ENCODE data around the gene RAD51C. TPM values are rescaled to one million over a fixed set of nuclear protein-coding genes. Genes with fewer than 3 reads are reported as not detected.

Gene RAD51C
- total RNA-seq, 4 donors from 2014 or later = 7.9 to 18.4 (median 15.0) TPM

- 85 to 89% methylated on average over 4 of the region's 4 CpGs for WGBS, 2 donors
- H3K4me3 ChIP-seq (ENCODE audit: low read depth, poor library complexity, severe bottlenecking) = no peak overlapping the region
- DNase-seq (ENCODE audit: low spot score in 2 of 2) = no peak
- intact Hi-C loops (cut with DNase I; ENCODE audit: low total_unique reads) = no loop called here
- TF ChIP-seq CTCF (IDR thresholded peaks at IDR 0.05) (no peak), POLR2A (IDR thresholded peaks at IDR 0.05) (no peak)
These were observed 31.8 kb upstream of the RAD51C start for GRCh38 chr17:58660621-58661020.

GRCh38 chr17:58661499-58661898 lies 30.9 kb upstream of the RAD51C start:
- TF ChIP-seq CTCF (IDR thresholded peaks at IDR 0.05) (no peak), POLR2A (IDR thresholded peaks at IDR 0.05) (no peak)
- intact Hi-C loops (cut with DNase I; ENCODE audit: low total_unique reads) = no loop called here
- no peak overlapping the region for H3K4me3 ChIP-seq (ENCODE audit: low read depth, poor library complexity, severe bottlenecking)
- DNase-seq (ENCODE audit: low spot score in 2 of 2) = no peak
- WGBS, 2 donors = 95 to 97% methylated on average over 26 of the region's 26 CpGs

- intact Hi-C loops (cut with DNase I; ENCODE audit: low total_unique reads) = no loop called here
- TF ChIP-seq CTCF (IDR thresholded peaks at IDR 0.05) (no peak), POLR2A (IDR thresholded peaks at IDR 0.05) (no peak)
- no peak for DNase-seq (ENCODE audit: low spot score in 2 of 2)
- 78 to 92% methylated on average over 2 of the region's 2 CpGs for WGBS, 2 donors
- H3K4me3 ChIP-seq (ENCODE audit: low read depth, poor library complexity, severe bottlenecking) = no peak overlapping the region
These were observed 28.1 kb upstream of the RAD51C start for GRCh38 chr17:58664302-58664701.

GRCh38 chr17:58665946-58666857 lies 26.2 kb upstream of the RAD51C start:
- WGBS, 2 donors = 89 to 92% methylated on average over 25 of the region's 25 CpGs
- TF ChIP-seq CTCF (IDR thresholded peaks at IDR 0.05) (no peak), POLR2A (IDR thresholded peaks at IDR 0.05) (no peak)
- intact Hi-C loops (cut with DNase I; ENCODE audit: low total_unique reads) = no loop called here
- DNase-seq (ENCODE audit: low spot score in 2 of 2) = no peak
- H3K4me3 ChIP-seq (ENCODE audit: low read depth, poor library complexity, severe bottlenecking) = no peak overlapping the region

GRCh38 chr17:58666858-58667267 lies 25.5 kb upstream of the RAD51C start:
- peak; percentile 59 to 92 for DNase-seq (ENCODE audit: low spot score in 2 of 2)
- intact Hi-C loops (cut with DNase I; ENCODE audit: low total_unique reads) = no loop called here
- H3K4me3 ChIP-seq (ENCODE audit: low read depth, poor library complexity, severe bottlenecking) = no peak overlapping the region
- WGBS, 2 donors = 69 to 72% methylated on average over 19 of the region's 19 CpGs
- TF ChIP-seq POLR2A (IDR thresholded peaks at IDR 0.05) = no peak
- no peak for TF ChIP-seq CTCF (IDR thresholded peaks at IDR 0.05)

All from lower leg skin (tissue), 4 donors.